ENCODE results near the gene HMOX2.

DNA sequence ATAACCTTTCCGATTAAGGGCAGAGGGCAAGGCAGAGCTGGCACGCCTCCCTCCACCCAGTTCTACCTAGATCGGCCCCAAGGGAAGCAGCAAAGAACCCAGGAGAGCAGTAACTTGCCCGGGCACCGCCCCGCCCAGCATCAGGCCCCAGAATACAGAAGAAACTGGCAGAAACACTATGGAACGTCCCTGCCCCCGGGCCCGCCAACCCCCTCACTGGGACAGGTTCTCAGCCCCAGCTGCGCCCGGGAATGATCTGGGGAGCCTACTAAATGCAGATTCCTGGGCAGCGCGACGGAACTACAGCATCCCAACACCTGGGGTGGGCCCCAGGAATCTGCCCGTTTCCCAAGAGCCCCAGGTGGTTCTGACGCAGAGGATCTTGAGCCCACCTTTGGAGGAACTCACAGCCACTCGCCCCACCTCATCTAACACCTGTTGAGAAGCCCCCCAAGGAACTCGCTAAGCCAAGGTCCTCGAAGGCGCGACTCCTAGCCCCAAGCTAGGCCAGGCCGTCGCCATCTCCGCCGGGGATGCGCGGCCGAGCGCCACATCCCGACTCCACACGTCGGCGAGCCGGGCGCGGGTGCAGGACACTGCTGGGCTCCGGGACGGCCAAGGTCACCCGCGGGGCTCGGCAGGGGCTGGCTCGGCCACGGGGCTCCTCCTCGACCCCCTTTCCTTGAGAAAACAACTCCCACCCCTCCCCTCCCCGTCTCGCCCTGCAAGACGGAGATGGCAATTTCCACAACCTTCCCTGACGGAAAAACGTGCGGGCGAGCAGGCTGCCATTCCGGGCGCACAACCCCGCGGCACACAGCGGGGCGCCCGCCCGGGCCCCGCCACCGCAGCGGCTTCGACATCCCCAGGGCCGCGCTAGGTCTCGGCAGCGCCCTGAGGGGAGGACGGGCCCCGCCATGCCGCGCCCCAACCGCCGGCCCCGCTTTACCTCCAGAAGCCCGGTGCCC is 61.5 kb downstream of the HMOX2 start:
- TF ChIP-seq, protein P1, sequence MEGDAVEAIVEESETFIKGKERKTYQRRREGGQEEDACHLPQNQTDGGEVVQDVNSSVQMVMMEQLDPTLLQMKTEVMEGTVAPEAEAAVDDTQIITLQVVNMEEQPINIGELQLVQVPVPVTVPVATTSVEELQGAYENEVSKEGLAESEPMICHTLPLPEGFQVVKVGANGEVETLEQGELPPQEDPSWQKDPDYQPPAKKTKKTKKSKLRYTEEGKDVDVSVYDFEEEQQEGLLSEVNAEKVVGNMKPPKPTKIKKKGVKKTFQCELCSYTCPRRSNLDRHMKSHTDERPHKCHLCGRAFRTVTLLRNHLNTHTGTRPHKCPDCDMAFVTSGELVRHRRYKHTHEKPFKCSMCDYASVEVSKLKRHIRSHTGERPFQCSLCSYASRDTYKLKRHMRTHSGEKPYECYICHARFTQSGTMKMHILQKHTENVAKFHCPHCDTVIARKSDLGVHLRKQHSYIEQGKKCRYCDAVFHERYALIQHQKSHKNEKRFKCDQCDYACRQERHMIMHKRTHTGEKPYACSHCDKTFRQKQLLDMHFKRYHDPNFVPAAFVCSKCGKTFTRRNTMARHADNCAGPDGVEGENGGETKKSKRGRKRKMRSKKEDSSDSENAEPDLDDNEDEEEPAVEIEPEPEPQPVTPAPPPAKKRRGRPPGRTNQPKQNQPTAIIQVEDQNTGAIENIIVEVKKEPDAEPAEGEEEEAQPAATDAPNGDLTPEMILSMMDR (IDR thresholded peaks at IDR 0.05), result no peak
- TF ChIP-seq POLR2A (IDR thresholded peaks at IDR 0.05) (no peak), POLR2AphosphoS5 (IDR thresholded peaks at IDR 0.05) (no peak)

All from upper lobe of left lung (tissue), 4 donors.